GM21447 (cell line): ENCODE measurements around the gene FRRS1L.
A peak's percentile ranks its signal among the peaks of the same experiment; 100 is the strongest.

Experiments
- ATAC-seq: cut with Tn5 transposase; IDR thresholded peaks from one replicate; pipeline ENCODE4 v1.9.1; 2021; ENCODE audit not compliant: unreplicated experiment

Gene FRRS1L

GRCh38 chr9:109176963-109177362 is 9.9 kb upstream of the FRRS1L start:
- no peak for ATAC-seq

- no peak for ATAC-seq
Observed at GRCh38 chr9:109176386-109176785, 9.3 kb upstream of the FRRS1L start.

GRCh38 chr9:109172935-109173334 is 5.9 kb upstream of the FRRS1L start:
- no peak for ATAC-seq

GRCh38 chr9:109171926-109172325 is 4.9 kb upstream of the FRRS1L start:
- no peak for ATAC-seq

- no peak for ATAC-seq
Observed at GRCh38 chr9:109168170-109168569, 1.1 kb upstream of the FRRS1L start.

GRCh38 chr9:109167716-109168115 is 667 bp upstream of the FRRS1L start:
- ATAC-seq, result no peak

- no peak for ATAC-seq
Observed at GRCh38 chr9:109166171-109166770, 778 bp downstream of the FRRS1L start.

GRCh38 chr9:109164042-109164441 is 3.0 kb downstream of the FRRS1L start:
- no peak for ATAC-seq

GRCh38 chr9:109163194-109163593 is 3.9 kb downstream of the FRRS1L start:
- no peak for ATAC-seq

- ATAC-seq, result no peak
Observed at GRCh38 chr9:109162677-109163076, 4.4 kb downstream of the FRRS1L start.

- no peak for ATAC-seq
Observed at GRCh38 chr9:109161471-109161870, 5.6 kb downstream of the FRRS1L start.

GRCh38 chr9:109159583-109159982 is 7.5 kb downstream of the FRRS1L start:
- ATAC-seq, result no peak

- no peak for ATAC-seq
Observed at GRCh38 chr9:109158651-109159050, 8.4 kb downstream of the FRRS1L start.

- ATAC-seq, result no peak
Observed at GRCh38 chr9:109156708-109157107, 10.3 kb downstream of the FRRS1L start.

GRCh38 chr9:109150925-109151545 is 16.0 kb downstream of the FRRS1L start:
- no peak for ATAC-seq

GRCh38 chr9:109149722-109150121 is 17.3 kb downstream of the FRRS1L start:
- ATAC-seq, result no peak

GRCh38 chr9:109149089-109149488 is 18.0 kb downstream of the FRRS1L start:
- no peak for ATAC-seq

- no peak for ATAC-seq
Observed at GRCh38 chr9:109145051-109145450, 22.0 kb downstream of the FRRS1L start.

- peak; percentile 99 for ATAC-seq
Observed at GRCh38 chr9:109143881-109144562, 23.0 kb downstream of the FRRS1L start.

- no peak for ATAC-seq
Observed at GRCh38 chr9:109141375-109141774, 25.7 kb downstream of the FRRS1L start.

- no peak for ATAC-seq
Observed at GRCh38 chr9:109139851-109140250, 27.2 kb downstream of the FRRS1L start.

- no peak for ATAC-seq
Observed at GRCh38 chr9:109138421-109138820, 28.6 kb downstream of the FRRS1L start.
